OCI-LY7 (cell line): Measurements from ENCODE around the gene ICAM5. TPM values are rescaled to one million over a fixed set of nuclear protein-coding genes. Genes with fewer than 3 reads are reported as not detected.

Experiments used
- BruUV-seq: library from RNA; stranded (reverse); fragments of 400-500 nt; replicated peaks from 2 replicates; lab custom pipeline; 2021; lab: Mats Ljungman, UMichigan
- CTCF ChIA-PET: fragments of 300-600 bp; sonication (Branson Sonifier 250); formaldehyde crosslinking; loops from one replicate; lab custom pipeline; 2022; ENCODE audit warnings: antibody characterized with exemption; ENCODE audit not compliant: unreplicated experiment; lab: Charles Lee
- POLR2A ChIA-PET: fragments of 300-600 bp; sonication (Branson Sonifier 250); formaldehyde crosslinking; loops from one replicate; lab custom pipeline; 2022; ENCODE audit warnings: antibody characterized with exemption; lab: Charles Lee
- DNase-seq: peaks from one replicate; pipeline ENCODE4 v3.0.0-alpha.2; 2015; ENCODE audit warnings: low spot score
- H2AFZ ChIP-seq: fragments of 200-600 bp; sonication (generic), shearing (Covaris generic); 2 replicates; pipeline ENCODE4 v1.6.1; 2014; ENCODE audit warnings: mild to moderate bottlenecking, antibody characterized with exemption, low read length, moderate library complexity
- H3K27ac ChIP-seq: fragments of 200-600 bp; sonication (generic); 2 replicates; pipeline ENCODE4 v1.5.1; 2014; ENCODE audit warnings: mixed run types, low read depth, mild to moderate bottlenecking, moderate library complexity, low read length, inconsistent platforms; ENCODE audit not compliant: poor library complexity, severe bottlenecking
- H3K36me3 ChIP-seq: fragments of 200-600 bp; sonication (generic); 2 replicates; pipeline ENCODE4 v1.6.1; 2014; ENCODE audit warnings: mild to moderate bottlenecking, antibody characterized with exemption, low read length, moderate library complexity, mixed read lengths; ENCODE audit not compliant: insufficient read depth
- H3K4me1 ChIP-seq: fragments of 200-600 bp; sonication (generic); 2 replicates; pipeline ENCODE4 v1.5.1; 2014; ENCODE audit warnings: mild to moderate bottlenecking, low read length; ENCODE audit not compliant: insufficient read depth, poor library complexity, severe bottlenecking
- H3K4me2 ChIP-seq: fragments of 200-600 bp; sonication (generic); 2 replicates; pipeline ENCODE4 v1.6.1; 2014; ENCODE audit warnings: mild to moderate bottlenecking, low read length
- H3K4me3 ChIP-seq: fragments of 200-600 bp; sonication (generic); 2 replicates; pipeline ENCODE4 v1.5.1; 2014; ENCODE audit warnings: mild to moderate bottlenecking, low read depth, low read length; ENCODE audit not compliant: poor library complexity, severe bottlenecking
- H3K79me2 ChIP-seq: fragments of 200-600 bp; sonication (generic); 2 replicates; pipeline ENCODE4 v1.6.1; 2016; ENCODE audit warnings: low read depth, mild to moderate bottlenecking, low read length, moderate library complexity, mixed read lengths; ENCODE audit not compliant: insufficient read depth
- H3K9me2 ChIP-seq: fragments of 200-600 bp; sonication (generic); 2 replicates; pipeline ENCODE4 v1.6.1; 2016; ENCODE audit warnings: mild to moderate bottlenecking, low read length, mixed read lengths; ENCODE audit not compliant: insufficient read depth
- H3K9me3 ChIP-seq: fragments of 200-600 bp; sonication (generic); 2 replicates; pipeline ENCODE4 v1.6.1; 2014; ENCODE audit warnings: mild to moderate bottlenecking, mixed run types, low read length, mixed read lengths
- H4K20me1 ChIP-seq: fragments of 200-600 bp; sonication (generic); 2 replicates; pipeline ENCODE4 v1.6.1; 2014; ENCODE audit warnings: mild to moderate bottlenecking, antibody characterized with exemption, low read length, moderate library complexity, mixed read lengths; ENCODE audit not compliant: insufficient read depth
- CTCF ChIP-seq: fragments of 200-600 bp; sonication (generic); conservative IDR thresholded peaks from 2 replicates; pipeline ENCODE4 v1.5.1; 2014; ENCODE audit warnings: mild to moderate bottlenecking, antibody characterized with exemption, low read length, moderate library complexity, mixed read lengths
- EZH2phosphoT487 ChIP-seq: fragments of 200-600 bp; sonication (generic); IDR thresholded peaks from 2 replicates; pipeline ENCODE4 v1.6.1; 2018; ENCODE audit warnings: low read depth, borderline replicate concordance, mild to moderate bottlenecking, mixed run types, antibody characterized with exemption, low read length, moderate library complexity, mixed read lengths
- intact Hi-C: fragments of 100-400 bp; cut with micrococcal nuclease; formaldehyde crosslinking; loops from one replicate; pipeline ENCODE4 v1.10.0; 2022; ENCODE audit not compliant: unreplicated experiment
- total RNA-seq, 2 experiments: library from RNA; depleted of rRNA in 1 of 2; stranded (reverse); fragments of >200 nt in 1 of 2; shearing (Covaris generic) in 1 of 2; gene quantifications; 2 replicates each; pipeline ENCODE4 v1.2.3, GENCODE V29; 2014 to 2022

ICAM5 gene
- total RNA-seq, 2 experiments from 2014 or later = 6.4 to 10.8 TPM

- Histone ChIP-seq H3K9me2 (no peaks in the 10 kb centered on the region), H4K20me1 (no peaks in the 10 kb centered on the region), H3K4me1 (peaks cover 34% of the 10 kb centered on the region), H3K27ac (peak within 1 kb of the TSS; percentile 52), H2AFZ (peak within 1 kb of the TSS; percentile 92), H3K79me2 (no peaks in the 10 kb centered on the region), H3K36me3 (no peaks in the 10 kb centered on the region), H3K4me2 (peak within 1 kb of the TSS; percentile 82), H3K4me3 (peak within 1 kb of the TSS; percentile 70), H3K9me3 (no peaks in the 10 kb centered on the region)
- DNase-seq = peak; percentile 82
- TF ChIP-seq CTCF (no peak), EZH2phosphoT487 (no peak)
- ChIA-PET POLR2A (no interaction called here), CTCF (no interaction called here)
- no TSS peak for BruUV-seq
- intact Hi-C loops = loop anchor here (10.0 kb wide), 1 partner anchor 225 kb away; the partner anchor contains the start of genes CDKN2D and KRI1
Measured at GRCh38 chr19:10339380-10339960, 49.7 kb downstream of the ICAM5 start, which contains the start of gene ICAM3. TSS of gene ICAM3 (minus strand) at chr19:10339624. CDS start at chr19:10339614, 10 bp downstream.

DNA sequence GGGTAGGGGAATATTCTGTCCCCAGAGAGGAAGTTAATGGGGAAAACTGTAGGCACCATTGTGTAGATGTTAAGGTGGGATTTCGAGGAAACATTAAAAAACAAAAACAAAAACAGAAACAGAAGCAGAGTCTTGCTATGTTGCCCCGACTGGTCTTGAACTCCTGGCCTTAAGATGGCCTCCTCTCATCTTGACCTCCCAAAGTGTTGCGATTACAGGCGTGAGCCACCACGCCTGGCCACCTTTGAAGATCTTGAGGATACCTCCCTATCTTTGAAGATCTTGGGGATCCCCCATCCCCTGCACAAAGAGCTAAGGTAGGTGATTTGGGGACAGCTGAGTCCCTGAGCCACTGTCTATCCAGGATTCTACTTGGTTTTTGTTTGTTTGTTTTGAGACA, 50.2 kb downstream of the ICAM5 start:
- TF ChIP-seq EZH2phosphoT487 (no peak), CTCF (no peak)
- no peak for DNase-seq
- no peaks in the 10 kb centered on the region for H3K79me2 ChIP-seq
- BruUV-seq = no TSS peak
- H3K36me3 ChIP-seq = no peaks in the 10 kb centered on the region
- no peaks in the 10 kb centered on the region for H3K9me3 ChIP-seq
- POLR2A ChIA-PET = interaction anchor here (1.0 to 1.1 kb wide), 2 partner anchors 10 to 52 kb away, joined by 5 to 6 read pairs; no protein-coding TSS in a partner anchor
- intact Hi-C loops = loop anchor here (10.0 kb wide), 1 partner anchor 225 kb away; the partner anchor contains the start of genes CDKN2D and KRI1
- peak overlapping the region; percentile 82 for H3K4me2 ChIP-seq
- H2AFZ ChIP-seq = peak overlapping the region; percentile 92
- peak overlapping the region; percentile 52 for H3K27ac ChIP-seq
- H3K9me2 ChIP-seq = no peaks in the 10 kb centered on the region
- peaks cover 28% of the 10 kb centered on the region for H3K4me1 ChIP-seq
- peak overlapping the region; percentile 70 for H3K4me3 ChIP-seq
- CTCF ChIA-PET = no interaction called here
- no peaks in the 10 kb centered on the region for H4K20me1 ChIP-seq

DNA sequence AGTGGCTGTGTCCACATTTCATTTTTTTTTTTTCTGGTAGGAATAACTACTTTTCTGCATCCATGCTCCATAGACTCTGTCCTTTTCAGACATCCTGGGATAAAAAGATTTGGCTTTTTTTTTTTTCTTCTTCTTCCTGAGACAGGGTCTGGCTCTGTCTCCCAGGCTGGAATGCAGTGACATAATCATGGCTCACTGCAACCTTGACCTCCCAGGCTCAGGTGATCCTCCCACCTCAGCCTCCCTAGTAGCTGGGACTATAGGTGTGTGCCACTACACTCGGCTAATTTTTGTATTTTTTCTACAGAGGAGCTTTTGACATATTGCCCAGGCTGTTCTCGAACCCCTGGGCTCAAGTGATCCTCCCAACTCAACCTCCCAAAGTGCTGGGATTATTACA, 53.7 kb downstream of the ICAM5 start:
- Histone ChIP-seq H3K4me3 (no peak overlapping the region), H3K4me2 (no peak overlapping the region), H4K20me1 (no peaks in the 10 kb centered on the region), H3K9me3 (no peaks in the 10 kb centered on the region), H2AFZ (no peak overlapping the region), H3K4me1 (peaks cover 20% of the 10 kb centered on the region), H3K9me2 (no peaks in the 10 kb centered on the region), H3K27ac (no peak overlapping the region), H3K36me3 (no peaks in the 10 kb centered on the region), H3K79me2 (no peaks in the 10 kb centered on the region)
- ChIA-PET CTCF (no interaction called here), POLR2A (interaction anchor here (0.7 to 0.8 kb wide), 2 partner anchors 54 to 78 kb away, joined by 4 read pairs; partner anchors contain the start of gene ICAM5)
- DNase-seq = no peak
- BruUV-seq = no TSS peak
- intact Hi-C loops = no loop called here
- no peak for TF ChIP-seq EZH2phosphoT487
- TF ChIP-seq CTCF = no peak
